Measurements from ENCODE around the gene ZNF474. TPM values are rescaled to one million over a fixed set of nuclear protein-coding genes. Genes with fewer than 3 reads are reported as not detected.
A peak's percentile ranks its signal among the peaks of the same experiment; 100 is the strongest.

ZNF474 gene
- total RNA-seq, 2 donors from 2014 or later: not detected

DNA sequence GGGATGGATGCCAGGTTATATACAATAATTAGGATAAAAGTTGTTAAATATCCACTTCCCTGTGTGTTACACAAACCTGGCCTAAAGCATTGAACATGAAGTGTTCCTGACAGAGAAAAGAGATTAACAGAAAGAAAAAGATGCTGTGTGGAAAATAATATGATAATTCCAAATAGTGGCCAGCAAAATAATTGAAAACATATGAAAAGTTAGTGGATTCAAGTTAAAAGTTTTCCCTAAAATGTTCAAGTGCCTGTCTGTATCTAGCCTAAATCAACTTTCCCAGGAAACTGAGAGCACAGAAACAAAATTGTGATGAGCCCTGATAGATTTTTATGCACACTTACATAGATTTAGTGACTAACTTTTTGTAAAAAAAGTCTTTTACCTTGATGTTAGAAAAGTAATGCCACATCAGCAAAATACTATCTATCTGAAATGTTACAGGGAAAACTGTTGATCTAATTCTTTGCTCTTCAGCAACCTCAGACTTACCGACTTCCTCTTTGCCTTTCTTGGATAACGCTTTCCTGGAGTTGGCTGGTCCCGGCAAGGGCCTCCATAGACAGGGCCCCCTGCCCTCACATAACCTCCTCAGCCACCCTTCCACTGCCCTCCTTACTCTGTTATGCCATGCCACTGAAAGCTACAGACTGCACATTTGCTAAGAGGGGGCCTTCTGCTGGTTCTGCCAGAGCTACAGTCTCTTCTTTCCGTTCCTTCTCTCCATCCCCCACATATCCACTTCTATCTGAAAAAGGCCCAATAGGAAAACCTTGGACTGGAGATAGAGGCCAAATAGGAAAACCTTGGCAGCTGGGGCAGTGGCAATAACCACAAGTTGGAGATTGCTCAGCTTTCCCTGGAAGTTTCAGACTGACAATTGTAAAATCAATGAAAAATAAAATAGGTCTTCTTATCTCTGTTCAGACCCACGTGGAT, 44.4 kb downstream of the ZNF474 start:
- Histone ChIP-seq H3K27me3 (no peaks in the 10 kb centered on the region), H3K4me1 (no peaks in the 10 kb centered on the region), H3K27ac (peak overlapping the region in 1 of 2 donors; percentile 38), H3K36me3 (no peaks in the 10 kb centered on the region), H3K4me3 (no peak overlapping the region), H3K9me3 (no peaks in the 10 kb centered on the region)
- no peak for DNase-seq (ENCODE audit: low spot score)
- TF ChIP-seq, protein P1, sequence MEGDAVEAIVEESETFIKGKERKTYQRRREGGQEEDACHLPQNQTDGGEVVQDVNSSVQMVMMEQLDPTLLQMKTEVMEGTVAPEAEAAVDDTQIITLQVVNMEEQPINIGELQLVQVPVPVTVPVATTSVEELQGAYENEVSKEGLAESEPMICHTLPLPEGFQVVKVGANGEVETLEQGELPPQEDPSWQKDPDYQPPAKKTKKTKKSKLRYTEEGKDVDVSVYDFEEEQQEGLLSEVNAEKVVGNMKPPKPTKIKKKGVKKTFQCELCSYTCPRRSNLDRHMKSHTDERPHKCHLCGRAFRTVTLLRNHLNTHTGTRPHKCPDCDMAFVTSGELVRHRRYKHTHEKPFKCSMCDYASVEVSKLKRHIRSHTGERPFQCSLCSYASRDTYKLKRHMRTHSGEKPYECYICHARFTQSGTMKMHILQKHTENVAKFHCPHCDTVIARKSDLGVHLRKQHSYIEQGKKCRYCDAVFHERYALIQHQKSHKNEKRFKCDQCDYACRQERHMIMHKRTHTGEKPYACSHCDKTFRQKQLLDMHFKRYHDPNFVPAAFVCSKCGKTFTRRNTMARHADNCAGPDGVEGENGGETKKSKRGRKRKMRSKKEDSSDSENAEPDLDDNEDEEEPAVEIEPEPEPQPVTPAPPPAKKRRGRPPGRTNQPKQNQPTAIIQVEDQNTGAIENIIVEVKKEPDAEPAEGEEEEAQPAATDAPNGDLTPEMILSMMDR (IDR thresholded peaks at IDR 0.05): no peak

DNA sequence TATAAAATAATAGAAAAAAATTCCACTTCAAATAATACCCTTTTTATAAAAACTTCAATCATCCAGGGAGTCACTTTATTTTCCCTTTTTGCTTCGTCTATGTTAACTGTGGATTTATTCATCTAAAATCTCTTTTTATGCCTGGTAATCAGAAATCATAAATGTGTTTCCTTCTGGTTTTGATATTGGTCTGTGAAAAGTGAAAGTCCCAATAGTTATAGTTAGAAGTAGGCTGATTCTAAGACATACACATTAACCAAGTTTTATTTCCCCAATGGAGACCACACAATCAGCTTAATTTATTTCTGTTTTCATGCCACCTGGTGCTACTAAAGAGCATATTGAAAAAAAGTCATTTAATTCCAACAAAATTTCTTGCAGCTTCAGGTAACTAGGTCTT, 45.7 kb downstream of the ZNF474 start:
- H3K27me3 ChIP-seq: no peaks in the 10 kb centered on the region
- no peak for DNase-seq (ENCODE audit: low spot score)
- H3K4me3 ChIP-seq: no peak overlapping the region
- no peak overlapping the region for H3K27ac ChIP-seq
- H3K9me3 ChIP-seq: no peaks in the 10 kb centered on the region
- H3K4me1 ChIP-seq: no peaks in the 10 kb centered on the region
- TF ChIP-seq, protein P1 (IDR thresholded peaks at IDR 0.05): no peak
- H3K36me3 ChIP-seq: no peaks in the 10 kb centered on the region

DNA sequence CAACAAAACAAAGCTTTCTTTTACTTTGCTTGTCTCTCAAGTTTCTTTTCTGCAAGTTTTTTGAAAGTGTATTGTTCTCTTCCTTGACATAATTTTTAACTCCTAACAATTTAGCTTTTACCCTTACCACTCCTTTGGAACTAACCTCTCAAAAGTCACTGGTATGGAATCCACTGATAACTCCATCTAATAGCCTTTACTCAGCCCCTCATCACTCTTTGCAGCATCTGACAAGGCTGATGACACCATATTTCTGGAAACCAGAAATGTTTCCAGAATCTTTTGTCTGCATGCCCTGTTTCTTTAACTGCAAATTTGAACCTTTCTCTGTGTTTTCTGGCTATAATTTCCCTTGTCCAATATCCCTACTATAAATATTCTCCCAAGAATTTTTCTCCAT, 46.5 kb downstream of the ZNF474 start:
- Histone ChIP-seq H3K36me3 (no peaks in the 10 kb centered on the region), H3K9me3 (no peaks in the 10 kb centered on the region), H3K27me3 (no peaks in the 10 kb centered on the region), H3K4me3 (no peak overlapping the region), H3K4me1 (no peaks in the 10 kb centered on the region), H3K27ac (no peak overlapping the region)
- TF ChIP-seq, protein P1 (IDR thresholded peaks at IDR 0.05): no peak
- DNase-seq (ENCODE audit: low spot score): no peak

DNA sequence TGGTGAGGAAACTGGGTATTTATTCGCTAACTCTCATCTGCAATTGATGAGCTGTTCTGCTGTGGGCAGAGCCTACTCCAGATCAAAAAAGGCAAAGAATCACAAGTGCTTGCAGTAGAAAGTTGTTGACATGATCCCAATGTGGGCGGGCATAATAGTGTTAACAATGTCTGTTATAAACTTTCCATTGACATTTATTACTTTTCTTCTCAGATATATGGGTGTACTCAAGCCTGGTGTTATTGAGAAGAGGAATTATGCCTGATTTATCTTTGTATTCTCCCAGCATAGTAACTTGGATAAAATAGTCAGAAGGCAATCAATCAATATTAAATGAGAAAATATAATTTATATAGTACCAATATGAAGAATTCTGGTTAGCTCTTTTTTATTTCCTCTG, 47.8 kb downstream of the ZNF474 start:
- TF ChIP-seq, protein P1 (IDR thresholded peaks at IDR 0.05): no peak
- Histone ChIP-seq H3K27ac (no peak overlapping the region), H3K4me3 (no peak overlapping the region), H3K9me3 (no peaks in the 10 kb centered on the region), H3K27me3 (no peaks in the 10 kb centered on the region), H3K36me3 (no peaks in the 10 kb centered on the region), H3K4me1 (peaks cover 0 to 5% of the 10 kb centered on the region in 2 donors)
- DNase-seq (ENCODE audit: low spot score): no peak

DNA sequence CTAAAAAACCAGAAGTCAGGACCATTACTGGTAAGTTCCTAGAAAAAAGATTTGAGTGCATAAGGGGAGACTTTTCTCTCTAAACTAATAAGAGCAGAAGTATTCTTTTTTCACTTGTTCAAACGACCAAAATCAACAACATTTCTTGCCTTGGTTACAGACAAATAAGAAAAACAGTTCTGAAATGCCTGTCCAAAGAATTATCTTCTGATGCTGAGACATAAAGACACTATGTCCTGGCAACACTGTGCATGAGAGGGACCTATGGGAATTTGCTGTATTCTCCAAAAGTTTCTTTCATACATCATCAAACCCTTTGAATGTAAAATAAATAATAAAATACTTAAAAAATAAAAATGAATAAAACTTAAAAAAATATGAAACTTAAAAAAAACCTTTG, 50.4 kb downstream of the ZNF474 start:
- TF ChIP-seq, protein P1 (IDR thresholded peaks at IDR 0.05): no peak

More for the DNA sequence above, 50.4 kb downstream of the ZNF474 start:
- Histone ChIP-seq H3K4me3 (no peak overlapping the region), H3K36me3 (no peaks in the 10 kb centered on the region), H3K4me1 (peaks cover 0 to 18% of the 10 kb centered on the region in 2 donors), H3K27ac (no peak overlapping the region), H3K27me3 (no peaks in the 10 kb centered on the region), H3K9me3 (no peaks in the 10 kb centered on the region)
- DNase-seq (ENCODE audit: low spot score): no peak

Data from right atrium auricular region (tissue), 2 donors.